H9 (cell line): ENCODE results near the gene EXOC3L4. TPM values are rescaled to one million over a fixed set of nuclear protein-coding genes. Genes with fewer than 3 reads are reported as not detected.

Source experiments
- DNase-seq: peaks from one replicate; pipeline ENCODE4 v3.0.0-alpha.2; 2017
- H2AFZ ChIP-seq: one replicate; pipeline ENCODE4 v1.6.1; 2013; ENCODE audit warnings: mild to moderate bottlenecking, low read length, control low read depth, moderate library complexity
- H2AK5ac ChIP-seq: 2 replicates; pipeline ENCODE4 v1.6.1; 2013; ENCODE audit warnings: low read length, control low read depth, mixed read lengths; ENCODE audit not compliant: insufficient read length
- H2BK120ac ChIP-seq: one replicate; pipeline ENCODE4 v1.6.1; 2013; ENCODE audit warnings: low read depth, mild to moderate bottlenecking, low read length, control low read depth, inconsistent platforms; ENCODE audit not compliant: poor library complexity, severe bottlenecking
- H2BK12ac ChIP-seq: 2 replicates; pipeline ENCODE4 v1.6.1; 2013; ENCODE audit warnings: low read length, control low read depth, mixed read lengths, low read depth; ENCODE audit not compliant: insufficient read length
- H2BK15ac ChIP-seq: 2 replicates; pipeline ENCODE4 v1.6.1; 2013; ENCODE audit warnings: low read depth, low read length, control low read depth
- H2BK20ac ChIP-seq: one replicate; pipeline ENCODE4 v1.6.1; 2013; ENCODE audit warnings: low read depth, mild to moderate bottlenecking, low read length, control low read depth, inconsistent platforms; ENCODE audit not compliant: poor library complexity, severe bottlenecking
- H2BK5ac ChIP-seq: 2 replicates; pipeline ENCODE4 v1.6.1; 2013; ENCODE audit warnings: low read length, control low read depth, mixed read lengths; ENCODE audit not compliant: insufficient read length
- H3K14ac ChIP-seq: 2 replicates; pipeline ENCODE4 v1.6.1; 2013; ENCODE audit warnings: low read length, control low read depth; ENCODE audit not compliant: insufficient read depth
- H3K18ac ChIP-seq: 2 replicates; pipeline ENCODE4 v1.6.1; 2013; ENCODE audit warnings: low read depth, mild to moderate bottlenecking, mixed read lengths, low read length, control low read depth; ENCODE audit not compliant: insufficient read length
- H3K23ac ChIP-seq: 2 replicates; pipeline ENCODE4 v1.6.1; 2013; ENCODE audit warnings: low read length, control low read depth, mixed read lengths, low read depth; ENCODE audit not compliant: insufficient read length
- H3K23me2 ChIP-seq: 2 replicates; pipeline ENCODE4 v1.6.1; 2013; ENCODE audit warnings: low read depth, mild to moderate bottlenecking, mixed read lengths, low read length, control low read depth; ENCODE audit not compliant: insufficient read length, poor library complexity, severe bottlenecking
- H3K27ac ChIP-seq: 2 replicates; pipeline ENCODE4 v1.5.1; 2013; ENCODE audit warnings: low read length, control low read depth, mixed read lengths, low read depth; ENCODE audit not compliant: insufficient read length
- H3K27me3 ChIP-seq: 2 replicates; pipeline ENCODE4 v1.6.1; 2013; ENCODE audit warnings: low read length, control low read depth, inconsistent platforms; ENCODE audit not compliant: insufficient read depth
- H3K4ac ChIP-seq: 2 replicates; pipeline ENCODE4 v1.6.1; 2013; ENCODE audit warnings: low read depth, mild to moderate bottlenecking, control low read depth, inconsistent platforms, low read length, moderate library complexity
- H3K4me1 ChIP-seq: 2 replicates; pipeline ENCODE4 v1.6.1; 2013; ENCODE audit warnings: low read length, control low read depth, inconsistent platforms; ENCODE audit not compliant: insufficient read depth
- H3K4me2 ChIP-seq: 2 replicates; pipeline ENCODE4 v1.6.1; 2013; ENCODE audit warnings: low read length, control low read depth, mixed read lengths; ENCODE audit not compliant: insufficient read length, insufficient read depth
- H3K56ac ChIP-seq: 2 replicates; pipeline ENCODE4 v1.6.1; 2013; ENCODE audit warnings: low read depth, mild to moderate bottlenecking, mixed read lengths, low read length, control low read depth; ENCODE audit not compliant: insufficient read length
- H3K79me1 ChIP-seq: 2 replicates; pipeline ENCODE4 v1.6.1; 2013; ENCODE audit warnings: low read depth, mild to moderate bottlenecking, moderate library complexity, low read length, control low read depth, inconsistent platforms; ENCODE audit not compliant: insufficient read depth, poor library complexity, severe bottlenecking
- H3K79me2 ChIP-seq: 2 replicates; pipeline ENCODE4 v1.6.1; 2013; ENCODE audit warnings: low read length, control low read depth, inconsistent platforms; ENCODE audit not compliant: insufficient read depth
- H3K9ac ChIP-seq: 2 replicates; pipeline ENCODE4 v1.6.1; 2013; ENCODE audit warnings: low read length, control low read depth, mixed read lengths; ENCODE audit not compliant: insufficient read length; ENCODE audit errors: extremely low read depth
- H3K9me3 ChIP-seq: one replicate; pipeline ENCODE4 v1.6.1; 2013; ENCODE audit warnings: low read depth, low read length, inconsistent platforms; ENCODE audit not compliant: control insufficient read depth
- H3T11ph ChIP-seq: one replicate; pipeline ENCODE4 v1.6.1; 2013; ENCODE audit warnings: mild to moderate bottlenecking, low read length, control low read depth, inconsistent platforms
- H4K20me1 ChIP-seq: one replicate; pipeline ENCODE4 v1.6.1; 2013; ENCODE audit not compliant: control insufficient read depth, insufficient read length, insufficient read depth
- H4K5ac ChIP-seq: 2 replicates; pipeline ENCODE4 v1.6.1; 2013; ENCODE audit warnings: low read depth, mild to moderate bottlenecking, mixed read lengths, low read length, control low read depth; ENCODE audit not compliant: insufficient read length
- H4K8ac ChIP-seq: replicated peaks from 2 replicates; pipeline ENCODE4 v1.6.1; 2013; ENCODE audit warnings: low read length, control low read depth, mixed read lengths, low read depth; ENCODE audit not compliant: insufficient read length
- H4K91ac ChIP-seq: 2 replicates; pipeline ENCODE4 v1.6.1; 2013; ENCODE audit warnings: low read depth, mild to moderate bottlenecking, moderate library complexity, mixed read lengths, low read length, control low read depth; ENCODE audit not compliant: insufficient read length
- H3K27ac Mint-ChIP-seq, 3 experiments: 2 replicates in 2 of 3; 3 replicates in 1 of 3; pipeline ENCODE4 v1.8.0; 2020 to 2021; ENCODE audit warnings: mixed read lengths in 3 of 3, mild to moderate bottlenecking in 1 of 3, moderate library complexity in 1 of 3
- H3K27me3 Mint-ChIP-seq: 2 replicates; pipeline ENCODE4 v1.8.0; 2021; ENCODE audit warnings: low read depth, mild to moderate bottlenecking, moderate library complexity, mixed read lengths
- H3K36me3 Mint-ChIP-seq, 3 experiments: 2 replicates in 2 of 3; 3 replicates in 1 of 3; pipeline ENCODE4 v1.8.0; 2020 to 2021; ENCODE audit warnings: low read depth in 3 of 3, mixed read lengths in 3 of 3; ENCODE audit not compliant: insufficient read depth in 1 of 3
- H3K4me1 Mint-ChIP-seq, 2 experiments: 2 replicates each; pipeline ENCODE4 v1.8.0; 2020; ENCODE audit warnings: mixed read lengths in 2 of 2
- H3K4me3 Mint-ChIP-seq, 2 experiments: 2 replicates in 1 of 2; 3 replicates in 1 of 2; pipeline ENCODE4 v1.8.0; 2020 to 2021; ENCODE audit warnings: mild to moderate bottlenecking in 2 of 2, mixed read lengths in 2 of 2, moderate library complexity in 1 of 2
- H3K9me3 Mint-ChIP-seq, 2 experiments: 2 replicates in 1 of 2; 3 replicates in 1 of 2; pipeline ENCODE4 v1.8.0; 2020; ENCODE audit warnings: mild to moderate bottlenecking in 2 of 2, mixed read lengths in 2 of 2, moderate library complexity in 1 of 2
- WGBS: extraction: QIAGEN DNeasy Blood & Tissue Kit; methylation state at CpG from one replicate; pipeline ENCODE4 v1.1.7; 2013; ENCODE audit warnings: missing lambda C conversion rate, low lambda C conversion rate, mixed read lengths; ENCODE audit not compliant: insufficient read length; ENCODE audit errors: extremely low coverage; 5-methylcytosine and 5-hydroxymethylcytosine counted together
- total RNA-seq: library from RNA; stranded (reverse); gene quantifications from 2 replicates; pipeline ENCODE4 v1.2.1, GENCODE V29; 2021
- TF ChIP-seq, protein P1 (sequence below): fragments of 200-600 bp; sonication (generic); conservative IDR thresholded peaks from 3 replicates; pipeline ENCODE4 v1.8.0; 2021; ENCODE audit warnings: antibody characterized with exemption, mild to moderate bottlenecking

Gene EXOC3L4
- total RNA-seq, 1 experiment from 2014 or later: 0.42 TPM

DNA sequence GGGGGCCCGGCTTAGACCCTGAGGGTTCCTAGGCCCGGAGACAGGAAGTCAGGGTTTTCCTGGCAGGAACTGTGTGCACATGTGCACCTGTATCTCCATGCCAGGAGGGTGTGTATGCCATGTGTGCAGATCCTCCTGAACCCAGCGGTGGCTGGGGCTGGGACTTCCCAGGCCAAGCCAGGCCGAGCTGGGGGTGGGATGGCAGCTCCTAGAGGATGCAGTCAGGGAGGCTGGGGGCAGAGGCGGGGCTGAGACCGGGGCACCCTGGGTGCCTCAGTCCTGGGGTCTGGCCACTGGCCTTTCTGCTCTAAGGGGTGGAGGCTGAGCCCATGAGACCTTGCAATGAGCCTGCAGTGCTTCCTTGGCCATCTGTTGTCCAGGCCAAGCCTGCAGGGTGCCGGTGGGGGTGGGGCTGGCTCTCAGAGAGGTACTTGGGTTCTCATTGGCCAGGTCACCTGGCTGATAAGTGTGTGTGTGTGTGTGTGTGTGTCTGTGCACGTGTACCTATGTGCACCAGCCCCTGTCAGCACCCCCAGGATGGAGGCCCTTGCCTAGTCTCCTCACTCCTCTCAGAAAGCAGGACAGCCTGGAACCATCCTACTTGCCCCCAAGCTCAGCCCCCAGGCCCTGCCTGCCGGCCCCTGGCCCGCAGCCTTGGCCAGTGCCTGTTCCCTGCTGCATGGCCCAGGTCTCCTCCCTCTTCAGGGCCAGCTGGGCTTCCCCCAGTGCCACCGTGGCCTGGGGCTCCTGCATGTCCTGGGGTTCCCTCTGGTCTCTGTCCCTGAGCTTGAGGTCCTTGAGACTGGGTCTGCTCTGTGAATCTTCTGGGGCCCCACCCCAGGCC is 18.1 kb downstream of the EXOC3L4 start:
- TF ChIP-seq, protein P1, sequence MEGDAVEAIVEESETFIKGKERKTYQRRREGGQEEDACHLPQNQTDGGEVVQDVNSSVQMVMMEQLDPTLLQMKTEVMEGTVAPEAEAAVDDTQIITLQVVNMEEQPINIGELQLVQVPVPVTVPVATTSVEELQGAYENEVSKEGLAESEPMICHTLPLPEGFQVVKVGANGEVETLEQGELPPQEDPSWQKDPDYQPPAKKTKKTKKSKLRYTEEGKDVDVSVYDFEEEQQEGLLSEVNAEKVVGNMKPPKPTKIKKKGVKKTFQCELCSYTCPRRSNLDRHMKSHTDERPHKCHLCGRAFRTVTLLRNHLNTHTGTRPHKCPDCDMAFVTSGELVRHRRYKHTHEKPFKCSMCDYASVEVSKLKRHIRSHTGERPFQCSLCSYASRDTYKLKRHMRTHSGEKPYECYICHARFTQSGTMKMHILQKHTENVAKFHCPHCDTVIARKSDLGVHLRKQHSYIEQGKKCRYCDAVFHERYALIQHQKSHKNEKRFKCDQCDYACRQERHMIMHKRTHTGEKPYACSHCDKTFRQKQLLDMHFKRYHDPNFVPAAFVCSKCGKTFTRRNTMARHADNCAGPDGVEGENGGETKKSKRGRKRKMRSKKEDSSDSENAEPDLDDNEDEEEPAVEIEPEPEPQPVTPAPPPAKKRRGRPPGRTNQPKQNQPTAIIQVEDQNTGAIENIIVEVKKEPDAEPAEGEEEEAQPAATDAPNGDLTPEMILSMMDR: no peak
- no peak overlapping the region for H3K4me2 ChIP-seq
- H3K56ac ChIP-seq: no peak overlapping the region
- peaks cover 6% of the 10 kb centered on the region for H3K4me1 ChIP-seq
- H4K5ac ChIP-seq: no peak overlapping the region
- H2AK5ac ChIP-seq: no peak overlapping the region
- no peaks in the 10 kb centered on the region for H3K9me3 ChIP-seq
- no peak overlapping the region for H3K9ac ChIP-seq
- H2BK12ac ChIP-seq: no peak overlapping the region
- H4K91ac ChIP-seq: no peak overlapping the region
- no peak overlapping the region for H2AFZ ChIP-seq
- Mint-ChIP-seq H3K36me3 (no peaks in the 10 kb centered on the region), H3K4me1 (peaks cover 23 to 44% of the 10 kb centered on the region in 2 experiments), H3K4me3 (no peak overlapping the region), H3K27ac (no peak overlapping the region), H3K9me3 (no peaks in the 10 kb centered on the region), H3K27me3 (peaks cover 14% of the 10 kb centered on the region)
- H3K79me1 ChIP-seq: no peaks in the 10 kb centered on the region
- H3K27me3 ChIP-seq: no peaks in the 10 kb centered on the region
- no peak overlapping the region for H3T11ph ChIP-seq
- no peak overlapping the region for H2BK120ac ChIP-seq
- no peaks in the 10 kb centered on the region for H3K79me2 ChIP-seq
- no peak for DNase-seq
- no peak overlapping the region for H3K18ac ChIP-seq
- no peak overlapping the region for H3K4ac ChIP-seq
- no peaks in the 10 kb centered on the region for H4K20me1 ChIP-seq
- peak overlapping the region; percentile 55; the same call in 1 of the 2 replicates for H3K14ac ChIP-seq
- H2BK15ac ChIP-seq: no peak overlapping the region
- H2BK5ac ChIP-seq: no peak overlapping the region
- H3K23me2 ChIP-seq: peaks cover 4% of the 10 kb centered on the region
- no peak overlapping the region for H3K27ac ChIP-seq
- H2BK20ac ChIP-seq: no peak overlapping the region
- no CpG with 5 or more reads among the region's 11 CpGs for WGBS
- no peak overlapping the region for H4K8ac ChIP-seq
- H3K23ac ChIP-seq: no peak overlapping the region
